Cerebellar nuclear complex (tissue), 1 donor: ENCODE data around the gene RIT2.

Experiments
- DNase-seq, 2 experiments: peaks; one replicate each; lab custom pipeline; 2025; lab: John Stamatoyannopoulos, UW

Gene RIT2

GRCh38 chr18:43080671-43081070 is 34.8 kb downstream of the RIT2 start:
- DNase-seq: peak in 1 of 2 experiments; percentile 24

- no peak for DNase-seq
These were observed 36.1 kb downstream of the RIT2 start for GRCh38 chr18:43079422-43079821.

GRCh38 chr18:43078478-43079092 is 36.9 kb downstream of the RIT2 start:
- DNase-seq: peak in 1 of 2 experiments; percentile 49

GRCh38 chr18:43077510-43078308 is 37.8 kb downstream of the RIT2 start:
- peak; percentile 8 to 49 for DNase-seq

GRCh38 chr18:43073771-43074170 is 41.7 kb downstream of the RIT2 start:
- DNase-seq: no peak

GRCh38 chr18:43068781-43069180 is 46.7 kb downstream of the RIT2 start:
- no peak for DNase-seq

GRCh38 chr18:43067570-43067969 is 47.9 kb downstream of the RIT2 start:
- no peak for DNase-seq

- DNase-seq: no peak
These were observed 53.7 kb downstream of the RIT2 start for GRCh38 chr18:43061816-43062215.

GRCh38 chr18:43061318-43061717 is 54.2 kb downstream of the RIT2 start:
- no peak for DNase-seq

- no peak for DNase-seq
These were observed 55.5 kb downstream of the RIT2 start for GRCh38 chr18:43060020-43060419.

- no peak for DNase-seq
These were observed 60.5 kb downstream of the RIT2 start for GRCh38 chr18:43054815-43055519.

GRCh38 chr18:43049021-43049420 is 66.5 kb downstream of the RIT2 start:
- DNase-seq: no peak

GRCh38 chr18:43046322-43046721 is 69.2 kb downstream of the RIT2 start:
- no peak for DNase-seq

- no peak for DNase-seq
These were observed 71.9 kb downstream of the RIT2 start for GRCh38 chr18:43043626-43044025.

GRCh38 chr18:43040281-43040680 is 75.2 kb downstream of the RIT2 start:
- no peak for DNase-seq

GRCh38 chr18:43034683-43035500 is 80.6 kb downstream of the RIT2 start:
- DNase-seq: no peak

- DNase-seq: no peak
These were observed 84.3 kb downstream of the RIT2 start for GRCh38 chr18:43031169-43031568.

GRCh38 chr18:43029414-43029813 is 86.1 kb downstream of the RIT2 start:
- no peak for DNase-seq

- DNase-seq: no peak
These were observed 92.6 kb downstream of the RIT2 start for GRCh38 chr18:43022874-43023273.

GRCh38 chr18:43017622-43018021 is 97.9 kb downstream of the RIT2 start:
- DNase-seq: no peak

- DNase-seq: no peak
These were observed 102.0 kb downstream of the RIT2 start for GRCh38 chr18:43013486-43013885.

- DNase-seq: no peak
These were observed 102.5 kb downstream of the RIT2 start for GRCh38 chr18:43012951-43013350.
